GM21619 (cell line): Measurements from ENCODE around the gene PLIN4.
"Not testable (repeated sequence)": the region's sequence is repeated elsewhere in the genome, so short reads cannot be mapped to it uniquely, and the experiment has no call there.

Experiments used
- ATAC-seq: cut with Tn5 transposase; IDR thresholded peaks from one replicate; pipeline ENCODE4 v1.9.1; 2021; ENCODE audit not compliant: unreplicated experiment

The PLIN4 gene

GRCh38 chr19:4547303-4548237, 29.3 kb upstream of the PLIN4 start:
- ATAC-seq = no peak

- ATAC-seq = no peak
Measured at GRCh38 chr19:4543842-4544647, 25.8 kb upstream of the PLIN4 start.

GRCh38 chr19:4542896-4543841, 24.9 kb upstream of the PLIN4 start:
- no peak for ATAC-seq

DNA sequence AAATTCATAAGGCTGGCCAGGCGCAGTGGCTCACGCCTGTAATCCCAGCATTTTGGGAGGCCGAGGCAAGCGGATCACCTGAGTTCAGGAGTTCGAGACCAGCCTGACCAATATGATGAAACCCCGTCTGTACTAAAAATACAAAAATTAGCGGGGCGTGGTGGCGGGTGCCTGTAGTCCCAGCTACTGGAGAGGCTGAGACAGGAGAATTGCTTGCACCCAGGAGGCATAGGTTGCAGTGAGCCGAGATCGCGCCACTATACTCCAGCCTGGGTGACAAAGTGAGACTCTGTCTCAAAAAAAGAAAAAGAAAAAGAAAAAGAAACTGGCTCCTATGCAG, 23.5 kb upstream of the PLIN4 start:
- not testable (repeated sequence) for ATAC-seq

- ATAC-seq = no peak
Measured at GRCh38 chr19:4541114-4541805, 23.0 kb upstream of the PLIN4 start.

- no peak for ATAC-seq
Measured at GRCh38 chr19:4539693-4540581, 21.7 kb upstream of the PLIN4 start, which contains the start of gene LRG1. Gene LRG1, minus strand, starts transcription at chr19:4540036. Its CDS starts 23 bp downstream, at chr19:4540013.

DNA sequence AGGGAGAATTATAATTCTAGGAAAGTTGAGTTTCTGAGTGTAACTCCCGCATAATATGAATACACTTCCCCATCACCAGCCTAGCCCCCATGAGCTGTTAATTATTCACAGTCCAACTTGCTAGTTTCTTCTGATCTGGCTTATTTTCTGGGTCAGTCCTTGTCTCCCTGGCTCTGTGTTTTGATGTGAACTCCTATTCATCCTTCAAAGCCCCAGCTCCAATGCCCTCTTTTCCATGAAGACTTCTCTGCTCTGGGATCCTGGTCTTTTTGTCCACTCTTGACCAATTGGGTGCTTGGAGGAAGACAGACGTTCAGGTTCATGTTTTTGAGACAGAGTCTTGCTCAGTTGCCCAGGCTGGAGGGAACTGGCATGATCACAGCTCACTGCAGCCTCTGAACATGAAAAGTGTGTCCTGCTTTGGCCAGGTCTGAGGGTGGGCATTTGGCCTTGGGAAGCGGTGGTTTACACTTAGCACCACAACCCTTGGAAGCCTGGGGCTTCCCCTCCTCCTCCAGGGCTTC, 20.9 kb upstream of the PLIN4 start:
- ATAC-seq = no peak

DNA sequence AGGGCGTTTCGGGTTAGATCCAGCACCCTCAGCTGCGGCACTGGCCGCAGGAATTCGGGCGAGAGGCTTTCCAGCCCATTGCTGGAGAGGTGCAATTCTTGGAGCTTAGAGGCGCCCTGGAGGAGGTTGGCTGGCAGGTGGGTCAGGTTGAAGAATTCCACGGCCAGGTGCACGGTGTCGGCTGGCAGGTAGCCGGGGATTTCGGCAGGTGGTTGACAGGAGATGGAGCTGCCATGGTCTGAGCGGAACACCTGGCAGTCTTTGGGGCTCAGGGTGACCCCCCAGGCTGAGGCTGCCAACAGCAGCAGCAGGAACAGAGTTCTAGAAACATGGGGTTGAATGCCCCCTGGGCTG, 20.3 kb upstream of the PLIN4 start:
- no peak for ATAC-seq

DNA sequence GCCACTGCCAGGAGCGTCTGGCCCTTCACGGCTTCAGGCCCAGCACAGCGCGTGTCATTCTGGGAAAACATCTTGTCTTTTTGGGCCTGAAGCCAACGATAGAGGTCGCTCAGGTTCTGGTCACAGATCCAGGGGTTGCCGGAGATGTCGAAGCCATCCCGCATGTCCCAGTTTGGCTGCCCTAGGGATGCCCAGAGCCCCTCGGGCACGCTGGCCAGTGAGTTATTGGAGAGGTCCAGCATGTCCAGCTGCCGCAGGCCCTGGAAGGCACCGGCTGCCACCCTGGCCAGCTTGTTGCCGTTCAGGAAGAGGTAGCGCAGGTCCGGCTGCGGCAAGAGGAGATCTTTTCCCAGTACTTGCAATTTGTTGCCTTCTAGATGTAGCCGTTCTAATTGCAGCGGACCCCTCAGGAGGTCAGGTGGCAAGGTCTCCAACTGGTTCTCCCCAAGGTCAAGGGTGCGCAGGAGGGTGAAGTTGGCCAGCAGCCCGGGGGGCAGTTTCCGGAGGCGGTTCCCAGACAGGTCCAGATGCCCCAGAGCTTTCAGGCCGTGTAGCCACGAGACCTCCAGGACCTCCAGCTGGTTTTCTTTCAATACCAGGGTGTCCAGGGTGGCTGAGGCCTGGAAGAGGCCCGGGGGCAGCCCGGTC, 19.8 kb upstream of the PLIN4 start:
- ATAC-seq = no peak

GRCh38 chr19:4536798-4537197, 18.5 kb upstream of the PLIN4 start:
- ATAC-seq = no peak

GRCh38 chr19:4534836-4535658, 16.8 kb upstream of the PLIN4 start, which contains the start of gene PLIN5:
Gene PLIN5, minus strand, starts transcription at chr19:4535224. Its CDS starts 1,150 bp downstream, at chr19:4534074.
- no peak for ATAC-seq

DNA sequence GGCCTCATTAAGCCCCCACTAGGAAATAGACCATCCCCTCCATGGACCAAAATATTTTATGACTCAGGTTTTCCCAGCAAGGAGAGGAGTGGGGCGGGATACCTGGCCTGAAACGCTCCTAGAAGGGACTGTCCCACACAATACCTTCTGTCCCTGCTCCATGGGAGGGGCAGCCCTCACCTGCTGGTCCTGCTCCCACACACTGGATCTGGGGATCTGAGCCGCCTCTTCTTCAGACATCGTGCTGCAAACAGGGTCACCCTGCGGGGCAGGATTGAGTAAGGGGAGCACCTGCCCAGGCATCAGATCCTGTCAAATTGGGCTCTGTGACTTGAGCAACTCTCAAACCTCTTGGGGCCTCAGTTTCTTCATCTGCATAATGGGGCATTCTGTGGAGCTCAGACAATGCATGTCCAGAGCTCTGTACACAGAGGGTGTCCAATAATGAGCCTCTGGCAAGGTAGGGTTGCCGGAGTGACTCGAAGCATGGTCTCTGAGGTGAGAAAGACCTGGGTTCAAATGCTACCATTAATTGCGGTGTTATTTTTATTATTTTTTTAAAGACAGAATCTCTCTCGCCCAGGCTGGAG, 15.6 kb upstream of the PLIN4 start:
- ATAC-seq = no peak

DNA sequence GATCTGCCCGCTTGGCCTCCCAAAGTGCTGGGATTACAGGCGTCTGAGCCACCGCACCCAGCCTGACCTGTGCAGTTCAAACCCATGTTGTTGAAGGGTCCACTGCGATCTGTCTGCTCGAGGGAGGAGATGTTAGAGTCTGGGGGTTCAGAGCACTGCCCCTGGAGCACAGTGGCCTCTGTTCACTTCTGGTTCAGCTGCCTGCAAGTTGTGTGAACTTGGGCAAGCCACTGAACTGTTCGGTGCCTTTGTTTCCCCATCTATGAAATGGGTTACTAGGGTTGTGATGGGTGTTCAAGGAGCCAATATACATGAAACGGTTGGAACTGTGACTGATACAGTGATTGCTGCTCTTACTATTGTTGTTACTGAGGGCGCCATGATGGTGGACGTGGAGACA, 15.0 kb upstream of the PLIN4 start:
- no peak for ATAC-seq

DNA sequence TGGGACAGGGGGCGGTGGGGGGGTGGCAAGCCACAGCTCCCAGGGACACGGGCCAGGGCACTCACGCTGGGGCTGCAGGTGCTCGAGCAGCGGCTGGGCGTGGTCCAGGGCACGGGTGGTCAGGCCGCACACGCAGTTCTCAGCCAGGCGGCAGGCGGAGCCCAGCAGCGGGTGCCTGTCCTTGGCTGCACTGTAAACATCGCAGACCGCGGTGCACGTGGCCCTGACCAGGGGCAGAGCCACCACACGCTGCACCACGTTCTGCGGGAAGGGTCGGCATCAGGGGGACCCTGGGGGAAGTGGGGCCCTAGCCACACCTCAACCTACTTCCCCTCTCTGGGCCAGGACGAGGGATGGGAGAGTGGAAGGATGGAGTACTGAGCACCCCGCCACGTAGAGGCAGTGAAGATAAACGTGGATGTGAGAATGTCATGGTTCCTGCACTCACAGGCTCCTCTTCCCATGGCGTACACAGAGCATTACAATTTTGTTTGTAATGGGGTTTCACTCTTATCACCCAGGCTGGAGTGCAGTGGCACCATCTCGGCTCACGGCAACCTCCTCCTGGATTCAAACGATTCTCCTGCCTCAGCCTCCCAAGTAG, 13.4 kb upstream of the PLIN4 start:
- no peak for ATAC-seq

DNA sequence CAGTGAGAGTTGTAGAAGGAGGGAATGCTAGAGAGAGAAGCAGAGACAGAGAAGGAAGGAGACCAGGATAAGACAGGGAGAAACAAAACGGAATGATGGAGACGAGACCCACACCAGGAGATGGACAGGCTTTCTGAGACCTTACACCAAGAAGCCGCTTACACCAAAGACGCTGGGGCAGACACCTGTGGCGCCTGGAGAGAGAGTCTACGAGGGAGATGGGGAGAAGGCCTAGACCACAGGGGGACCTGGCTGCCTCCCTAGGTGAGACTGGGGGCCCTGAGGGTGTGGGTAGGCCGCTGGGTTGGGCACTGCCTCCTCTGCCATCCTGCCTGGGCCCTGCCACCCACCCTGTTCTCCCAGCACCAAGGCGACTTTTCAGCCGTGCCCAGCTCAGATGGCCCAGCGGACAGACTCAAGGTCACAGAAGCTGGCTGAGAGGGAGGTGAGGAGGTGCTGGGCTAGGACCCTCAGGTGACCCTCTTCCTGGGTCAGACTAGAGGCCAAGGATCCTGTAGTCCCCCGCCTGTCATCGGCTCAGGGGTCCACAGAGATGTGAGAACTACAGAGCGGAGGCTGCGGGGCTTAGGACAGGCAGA, 11.7 kb upstream of the PLIN4 start:
- ATAC-seq = no peak

DNA sequence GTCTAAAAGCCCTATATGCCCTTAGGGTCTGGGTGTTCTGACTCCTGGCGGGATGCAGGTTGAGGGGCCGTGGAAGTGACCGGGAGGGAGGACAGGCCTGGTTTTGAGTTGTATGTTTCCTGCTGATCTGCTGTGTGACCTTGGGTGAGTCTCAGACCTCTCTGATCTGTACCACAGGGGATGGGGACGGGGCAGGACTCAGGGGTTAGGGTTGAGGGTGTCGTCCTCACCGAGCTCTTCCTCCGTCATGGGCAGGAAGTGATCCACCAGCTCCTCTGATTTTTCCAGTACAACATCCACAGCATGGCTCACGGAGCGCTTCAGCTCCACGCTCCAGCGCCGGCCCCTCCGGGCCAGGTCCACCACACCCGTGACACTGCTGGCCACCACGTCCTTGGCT, 10.6 kb upstream of the PLIN4 start:
- ATAC-seq = no peak

DNA sequence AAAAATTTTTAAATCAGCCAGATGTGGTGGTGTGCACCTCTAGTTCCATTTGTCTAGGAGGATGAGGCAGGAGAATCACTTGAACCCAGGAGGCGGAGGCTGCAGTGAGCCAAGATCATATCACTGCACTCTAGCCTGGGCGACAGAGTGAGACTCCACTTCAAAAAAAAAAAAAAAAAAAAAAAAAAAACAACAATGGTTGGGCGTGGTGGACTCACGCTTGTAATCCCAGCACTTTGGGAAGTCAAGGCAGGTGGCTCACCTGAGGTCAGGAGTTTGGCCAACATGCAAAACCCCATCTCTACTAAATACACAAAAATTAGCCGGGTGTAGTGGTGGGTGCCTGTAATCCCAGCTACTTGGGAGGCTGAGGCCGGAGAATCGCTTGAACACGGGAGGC, 9.1 kb upstream of the PLIN4 start:
- not testable (repeated sequence) for ATAC-seq
